GM23338 (cell line): ENCODE measurements around the gene TSHZ2. TPM values are rescaled to one million over a fixed set of nuclear protein-coding genes. Genes with fewer than 3 reads are reported as not detected.

Experiments used
- ATAC-seq: fragments of 200-7000 bp; cut with Tn5 transposase; 3 replicates; pipeline ENCODE4 v1.9.1; 2020
- DNase-seq: peaks from one replicate; pipeline ENCODE4 v3.0.0-alpha.2; 2015; ENCODE audit warnings: low spot score
- H2AFZ ChIP-seq: fragments of 200-600 bp; sonication (generic); 2 replicates; pipeline ENCODE4 v1.8.0; 2016; ENCODE audit warnings: antibody characterized with exemption, mild to moderate bottlenecking, moderate library complexity
- H3F3A ChIP-seq: fragments of 200-600 bp; sonication (generic); replicated peaks from 2 replicates; pipeline ENCODE4 v1.8.0; 2017; ENCODE audit warnings: antibody characterized with exemption, mixed run types, low read depth
- H3K27ac ChIP-seq: fragments of 200-600 bp; sonication (generic); 2 replicates; pipeline ENCODE4 v1.6.1; 2016; ENCODE audit warnings: low read depth
- H3K27me3 ChIP-seq: fragments of 200-600 bp; sonication (generic); 2 replicates; pipeline ENCODE4 v1.8.0; 2016; ENCODE audit warnings: mild to moderate bottlenecking, mixed run types, moderate library complexity; ENCODE audit not compliant: insufficient read depth
- H3K36me3 ChIP-seq: fragments of 200-600 bp; sonication (generic); 2 replicates; pipeline ENCODE4 v1.8.0; 2016; ENCODE audit warnings: mild to moderate bottlenecking; ENCODE audit not compliant: insufficient read depth
- H3K4me1 ChIP-seq: fragments of 200-600 bp; sonication (generic); 2 replicates; pipeline ENCODE4 v1.8.0; 2016; ENCODE audit warnings: mild to moderate bottlenecking, moderate library complexity; ENCODE audit not compliant: insufficient read depth
- H3K4me2 ChIP-seq: fragments of 200-600 bp; sonication (generic); 2 replicates; pipeline ENCODE4 v1.7.1; 2017; ENCODE audit warnings: mixed run types
- H3K4me3 ChIP-seq: fragments of 200-600 bp; sonication (generic); 2 replicates; pipeline ENCODE4 v1.6.1; 2016; ENCODE audit warnings: mixed run types
- H3K79me2 ChIP-seq: fragments of 200-600 bp; sonication (generic); replicated peaks from 2 replicates; pipeline ENCODE4 v1.8.0; 2017; ENCODE audit warnings: mild to moderate bottlenecking; ENCODE audit not compliant: insufficient read depth
- H3K9me2 ChIP-seq: fragments of 200-600 bp; sonication (generic); 2 replicates; pipeline ENCODE4 v1.8.0; 2017; ENCODE audit not compliant: insufficient read depth
- H4K20me1 ChIP-seq: fragments of 200-600 bp; sonication (generic); replicated peaks from 2 replicates; pipeline ENCODE4 v1.8.0; 2017; ENCODE audit warnings: mild to moderate bottlenecking; ENCODE audit not compliant: insufficient read depth
- H3K27ac Mint-ChIP-seq: 2 replicates; pipeline ENCODE4 v1.8.0; 2020; ENCODE audit warnings: inconsistent platforms, mild to moderate bottlenecking, moderate library complexity, mixed read lengths
- H3K27me3 Mint-ChIP-seq: 3 replicates; pipeline ENCODE4 v1.8.0; 2022; ENCODE audit warnings: low read depth, mild to moderate bottlenecking, moderate library complexity, mixed read lengths, inconsistent platforms; ENCODE audit not compliant: insufficient read depth, poor library complexity
- H3K36me3 Mint-ChIP-seq: 3 replicates; pipeline ENCODE4 v1.8.0; 2021; ENCODE audit warnings: low read depth, mild to moderate bottlenecking, inconsistent platforms, moderate library complexity, mixed read lengths
- H3K4me1 Mint-ChIP-seq: 3 replicates; pipeline ENCODE4 v1.8.0; 2020; ENCODE audit warnings: mild to moderate bottlenecking, inconsistent platforms, mixed read lengths
- H3K4me3 Mint-ChIP-seq: 3 replicates; pipeline ENCODE4 v1.8.0; 2021; ENCODE audit warnings: moderate library complexity, mild to moderate bottlenecking, inconsistent platforms, mixed read lengths
- H3K9me3 Mint-ChIP-seq: 3 replicates; pipeline ENCODE4 v1.8.0; 2020; ENCODE audit warnings: moderate library complexity, mild to moderate bottlenecking, inconsistent platforms, mixed read lengths
- CREB1 ChIP-seq: fragments of 250-450 bp; sonication (Bioruptor Pico); IDR thresholded peaks from 2 replicates; pipeline ENCODE4 v1.5.0; 2020; ENCODE audit warnings: low read depth, mild to moderate bottlenecking, moderate library complexity
- EZH2 ChIP-seq: fragments of 200-600 bp; sonication (generic); IDR thresholded peaks from one replicate; pipeline ENCODE4 v1.8.0; 2017; ENCODE audit warnings: antibody characterized with exemption, mild to moderate bottlenecking, low read depth; ENCODE audit not compliant: unreplicated experiment
- JUNB ChIP-seq: IDR thresholded peaks from one replicate; pipeline ENCODE4 v1.6.1; 2016; ENCODE audit warnings: antibody characterized with exemption; ENCODE audit not compliant: unreplicated experiment
- NANOG ChIP-seq: IDR thresholded peaks from 2 replicates; pipeline ENCODE4 v1.6.1; 2016; ENCODE audit warnings: antibody characterized with exemption, borderline replicate concordance
- POLR2AphosphoS5 ChIP-seq: IDR thresholded peaks from 2 replicates; pipeline ENCODE4 v1.6.1; 2016; ENCODE audit warnings: antibody characterized with exemption, low read depth
- ZNF114 ChIP-seq: fragments of 250-450 bp; sonication (Bioruptor Pico); IDR thresholded peaks from 2 replicates; pipeline ENCODE4 v1.5.0; 2020; ENCODE audit warnings: mild to moderate bottlenecking, moderate library complexity
- polyA plus RNA-seq: library from polyadenylated mRNA; unstranded; fragments of >200 nt; fragmentation: Nextera tagmentation; extraction: Ambion mirVana; gene quantifications from 2 replicates; pipeline ENCODE4 v1.2.1, GENCODE V29; 2016
- total RNA-seq: library from RNA; depleted of rRNA; stranded (reverse); fragments of >200 nt; shearing (Covaris generic); gene quantifications from 2 replicates; pipeline ENCODE4 v1.2.3, GENCODE V29; 2014
- TF ChIP-seq, protein P1 (sequence below), 2 experiments: fragments of 200-600 bp in 1 of 2; sonication (generic) in 1 of 2; conservative IDR thresholded peaks; 2 replicates each; pipeline versions ENCODE4 v1.5.1 to v1.6.1; 2016 to 2017; ENCODE audit warnings: antibody characterized with exemption in 2 of 2, low read depth in 2 of 2, mild to moderate bottlenecking in 2 of 2, moderate library complexity in 1 of 2
- TF ChIP-seq, protein P2 (sequence below): IDR thresholded peaks from 2 replicates; pipeline ENCODE4 v1.6.1; 2016; ENCODE audit warnings: antibody characterized with exemption

Gene TSHZ2
- total and polyA plus RNA-seq, 2 experiments from 2014 or later = 0.49 to 1.3 TPM

DNA sequence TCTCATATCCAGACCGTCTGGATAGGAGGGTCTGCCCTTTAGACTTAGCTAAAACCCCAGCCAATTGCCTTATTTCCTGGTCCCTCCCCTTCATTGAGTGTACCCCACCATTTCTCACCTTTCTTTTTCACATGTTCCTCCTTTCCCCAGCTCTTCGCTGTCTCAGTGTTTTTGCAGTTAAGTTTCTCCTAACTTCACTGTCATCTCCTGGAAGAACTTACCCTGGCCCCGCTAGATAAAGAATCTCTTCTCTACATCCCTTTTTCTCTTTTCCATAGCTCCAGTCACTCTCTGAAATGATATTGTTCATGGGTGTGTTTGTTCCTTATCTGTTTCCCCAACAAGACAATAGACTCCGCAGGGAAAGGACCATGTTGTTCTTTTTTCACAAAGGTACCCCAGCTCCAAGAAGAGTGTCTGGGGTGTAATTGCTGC, 208.8 kb downstream of the TSHZ2 start (continued):
- TF ChIP-seq, protein P1, sequence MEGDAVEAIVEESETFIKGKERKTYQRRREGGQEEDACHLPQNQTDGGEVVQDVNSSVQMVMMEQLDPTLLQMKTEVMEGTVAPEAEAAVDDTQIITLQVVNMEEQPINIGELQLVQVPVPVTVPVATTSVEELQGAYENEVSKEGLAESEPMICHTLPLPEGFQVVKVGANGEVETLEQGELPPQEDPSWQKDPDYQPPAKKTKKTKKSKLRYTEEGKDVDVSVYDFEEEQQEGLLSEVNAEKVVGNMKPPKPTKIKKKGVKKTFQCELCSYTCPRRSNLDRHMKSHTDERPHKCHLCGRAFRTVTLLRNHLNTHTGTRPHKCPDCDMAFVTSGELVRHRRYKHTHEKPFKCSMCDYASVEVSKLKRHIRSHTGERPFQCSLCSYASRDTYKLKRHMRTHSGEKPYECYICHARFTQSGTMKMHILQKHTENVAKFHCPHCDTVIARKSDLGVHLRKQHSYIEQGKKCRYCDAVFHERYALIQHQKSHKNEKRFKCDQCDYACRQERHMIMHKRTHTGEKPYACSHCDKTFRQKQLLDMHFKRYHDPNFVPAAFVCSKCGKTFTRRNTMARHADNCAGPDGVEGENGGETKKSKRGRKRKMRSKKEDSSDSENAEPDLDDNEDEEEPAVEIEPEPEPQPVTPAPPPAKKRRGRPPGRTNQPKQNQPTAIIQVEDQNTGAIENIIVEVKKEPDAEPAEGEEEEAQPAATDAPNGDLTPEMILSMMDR (conservative IDR thresholded peaks at IDR 0.05; ENCODE audit: low read depth in 2 of 2) = no peak
- no peak for TF ChIP-seq ZNF114 (CRISPR knock-in tag)

DNA sequence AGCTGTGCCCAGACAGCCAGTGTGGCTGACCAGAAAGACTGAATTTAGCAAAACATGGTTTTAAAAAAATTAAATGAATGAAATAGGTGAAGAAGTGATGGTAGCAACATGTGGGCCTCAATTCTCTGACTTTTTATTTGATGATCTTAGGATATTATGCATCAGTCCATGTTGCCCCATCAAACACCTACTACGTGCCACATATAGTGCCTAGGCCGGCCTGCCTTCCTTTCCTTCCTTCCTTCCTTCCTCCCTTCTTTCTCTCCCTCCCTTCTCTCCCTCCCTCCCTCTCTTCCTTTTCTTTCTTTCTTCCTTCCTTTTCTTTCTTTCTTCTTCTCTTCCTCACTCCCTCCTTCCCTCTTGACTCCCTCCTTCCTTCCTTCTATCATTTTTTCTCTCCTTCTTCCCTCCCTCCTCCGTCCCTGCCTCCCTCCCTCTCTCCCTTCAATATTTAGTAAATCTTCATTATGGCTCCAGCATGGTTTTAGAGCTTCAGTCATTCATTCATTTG, 209.8 kb downstream of the TSHZ2 start:
- Histone ChIP-seq H3K36me3 (no peaks in the 10 kb centered on the region), H2AFZ (no peak overlapping the region), H3K27ac (no peak overlapping the region), H3K9me2 (no peaks in the 10 kb centered on the region), H3K79me2 (no peaks in the 10 kb centered on the region), H4K20me1 (no peaks in the 10 kb centered on the region), H3K4me1 (no peaks in the 10 kb centered on the region), H3K4me2 (no peak overlapping the region), H3F3A (no peaks in the 10 kb centered on the region), H3K4me3 (no peak overlapping the region), H3K27me3 (no peaks in the 10 kb centered on the region)
- no peaks in the 10 kb centered on the region for H3K36me3 Mint-ChIP-seq
- peaks cover 2% of the 10 kb centered on the region; the same call in 1 of the 3 replicates for H3K4me1 Mint-ChIP-seq
- DNase-seq (no peak), ATAC-seq (no peak)
- TF ChIP-seq, protein P1 (conservative IDR thresholded peaks at IDR 0.05; ENCODE audit: low read depth in 2 of 2) = no peak
- TF ChIP-seq, protein P2, sequence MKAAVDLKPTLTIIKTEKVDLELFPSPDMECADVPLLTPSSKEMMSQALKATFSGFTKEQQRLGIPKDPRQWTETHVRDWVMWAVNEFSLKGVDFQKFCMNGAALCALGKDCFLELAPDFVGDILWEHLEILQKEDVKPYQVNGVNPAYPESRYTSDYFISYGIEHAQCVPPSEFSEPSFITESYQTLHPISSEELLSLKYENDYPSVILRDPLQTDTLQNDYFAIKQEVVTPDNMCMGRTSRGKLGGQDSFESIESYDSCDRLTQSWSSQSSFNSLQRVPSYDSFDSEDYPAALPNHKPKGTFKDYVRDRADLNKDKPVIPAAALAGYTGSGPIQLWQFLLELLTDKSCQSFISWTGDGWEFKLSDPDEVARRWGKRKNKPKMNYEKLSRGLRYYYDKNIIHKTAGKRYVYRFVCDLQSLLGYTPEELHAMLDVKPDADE = no peak
- H3K27me3 Mint-ChIP-seq = peaks cover 2% of the 10 kb centered on the region
- no peaks in the 10 kb centered on the region for H3K9me3 Mint-ChIP-seq
- no peak overlapping the region for H3K27ac Mint-ChIP-seq
- no peak overlapping the region for H3K4me3 Mint-ChIP-seq

DNA sequence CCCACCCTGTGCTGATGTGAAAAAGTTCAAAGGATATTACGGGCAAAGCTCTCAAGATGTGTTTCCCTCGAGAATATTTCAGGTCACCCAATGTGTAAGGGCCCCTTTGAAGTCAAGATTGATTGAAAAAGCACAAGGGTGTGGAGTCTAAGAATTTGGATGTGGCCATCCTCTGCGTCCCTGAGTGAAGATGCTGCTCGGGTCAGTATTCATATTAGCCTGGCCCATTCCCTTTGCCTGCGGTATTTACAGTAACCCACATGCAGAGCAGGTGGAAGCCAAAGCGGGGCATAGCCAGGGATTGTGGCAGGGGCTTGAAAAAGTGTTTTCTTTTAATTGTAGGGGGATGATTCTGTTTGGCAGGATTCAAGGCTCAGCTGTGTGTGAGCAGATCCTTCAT, 211.0 kb downstream of the TSHZ2 start:
- no peak overlapping the region for H3K4me3 ChIP-seq
- no peak overlapping the region for H3K27ac ChIP-seq
- no peak for ATAC-seq
- no peak overlapping the region for H3K4me3 Mint-ChIP-seq
- no peak overlapping the region for H2AFZ ChIP-seq
- H3K9me3 Mint-ChIP-seq = no peaks in the 10 kb centered on the region
- H3K27me3 Mint-ChIP-seq = peaks cover 2% of the 10 kb centered on the region
- no peaks in the 10 kb centered on the region for H3F3A ChIP-seq
- H3K4me2 ChIP-seq = no peak overlapping the region
- H3K4me1 Mint-ChIP-seq = peaks cover 9% of the 10 kb centered on the region; the same call in 2 of the 3 replicates
- DNase-seq = no peak
- no peaks in the 10 kb centered on the region for H3K9me2 ChIP-seq
- H3K36me3 Mint-ChIP-seq = no peaks in the 10 kb centered on the region
- no peaks in the 10 kb centered on the region for H3K36me3 ChIP-seq
- no peaks in the 10 kb centered on the region for H4K20me1 ChIP-seq
- no peaks in the 10 kb centered on the region for H3K4me1 ChIP-seq
- no peaks in the 10 kb centered on the region for H3K27me3 ChIP-seq
- H3K27ac Mint-ChIP-seq = no peak overlapping the region
- H3K79me2 ChIP-seq = no peaks in the 10 kb centered on the region
- TF ChIP-seq POLR2AphosphoS5 (no peak), CREB1 (no peak), JUNB (no peak), EZH2 (no peak), NANOG (no peak)
- TF ChIP-seq, protein P2 = no peak
